IPS-11a (cell line): Measurements from ENCODE around the gene LANCL3.
"Not testable (repeated sequence)": the region's sequence is repeated elsewhere in the genome, so short reads cannot be mapped to it uniquely, and the experiment has no call there.

ENCODE experiments used
- H3K4me3 ChIP-seq: one replicate; pipeline ENCODE4 v1.5.1; 2013; ENCODE audit warnings: low read depth, low read length, control low read depth

The LANCL3 gene

DNA sequence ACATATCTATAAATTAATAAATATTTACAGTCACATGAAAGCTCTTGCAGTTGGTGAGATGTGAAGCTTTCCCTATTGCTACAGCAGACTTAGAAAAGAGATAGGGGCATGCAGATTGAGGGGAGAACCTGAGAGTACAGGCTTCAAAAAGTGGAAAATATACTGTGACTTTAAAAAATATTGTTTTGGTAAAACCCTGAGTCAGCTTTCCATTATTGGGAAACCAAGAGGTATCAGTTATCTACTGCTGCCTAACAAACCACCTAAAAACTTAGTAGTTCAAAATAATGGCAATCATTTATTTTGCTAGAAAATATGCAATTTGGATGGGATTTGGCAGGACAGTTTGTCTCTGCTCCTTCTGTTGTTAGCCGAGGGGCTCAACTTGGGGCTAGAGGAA, 38.3 kb downstream of the LANCL3 start:
- H3K4me3 ChIP-seq = no peak overlapping the region

DNA sequence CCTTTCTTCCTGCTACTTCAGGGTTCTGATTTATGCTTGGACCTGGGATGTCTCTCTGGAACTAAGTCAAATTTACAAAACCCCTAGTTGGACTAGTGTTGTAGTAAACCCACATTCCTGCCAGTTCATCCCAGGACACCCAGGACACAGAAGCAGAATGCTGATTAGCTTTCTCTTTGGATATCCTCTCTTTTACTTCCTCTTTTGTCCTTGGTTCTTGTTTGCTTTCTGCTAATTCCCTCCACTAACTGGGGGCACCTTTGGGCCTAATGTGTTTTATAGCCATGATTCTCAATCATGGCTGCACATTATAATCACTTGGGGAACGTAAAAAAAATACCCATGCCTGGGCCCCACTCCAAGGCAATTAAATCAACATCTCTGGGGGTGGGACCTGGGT, 42.5 kb downstream of the LANCL3 start:
- no peak overlapping the region for H3K4me3 ChIP-seq

DNA sequence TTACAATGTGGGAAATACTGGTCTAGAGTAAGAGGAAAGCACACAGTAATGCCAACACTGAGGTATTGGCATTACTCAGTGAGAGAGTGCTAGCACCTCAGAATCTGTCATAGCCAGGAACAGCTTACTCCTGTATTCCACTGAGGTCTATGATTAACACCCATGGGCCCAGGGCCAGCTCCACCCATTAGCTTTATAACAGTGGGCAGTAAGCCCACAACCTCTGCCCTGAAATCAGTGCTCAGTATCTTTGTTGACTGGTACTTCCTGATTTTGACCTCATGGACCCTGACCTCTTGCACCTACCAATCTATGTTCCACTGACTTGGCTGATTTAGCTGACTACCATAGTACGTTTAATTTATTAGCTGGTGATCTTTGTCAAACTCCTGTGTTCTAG, 56.1 kb downstream of the LANCL3 start:
- no peak overlapping the region for H3K4me3 ChIP-seq

DNA sequence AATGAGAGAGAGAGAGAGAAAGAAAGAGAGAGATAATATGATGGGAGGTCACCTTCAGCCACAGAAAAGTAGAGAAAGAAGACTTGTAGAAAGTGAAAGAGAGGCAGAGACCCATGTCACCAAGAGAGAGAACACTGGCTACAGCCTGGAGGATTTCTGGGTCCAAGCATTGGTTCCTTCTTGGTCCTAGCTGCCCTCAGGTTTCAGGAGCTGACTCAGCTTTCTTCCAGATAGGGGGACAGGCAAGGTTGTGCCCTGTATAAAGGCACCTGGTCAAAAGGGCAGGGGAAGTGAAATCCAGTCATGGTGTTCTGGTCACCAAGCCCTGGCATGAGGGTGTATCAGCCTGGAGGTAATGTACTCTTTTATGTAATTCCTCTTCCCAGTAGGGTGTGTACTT, 66.6 kb downstream of the LANCL3 start:
- H3K4me3 ChIP-seq = no peak overlapping the region

DNA sequence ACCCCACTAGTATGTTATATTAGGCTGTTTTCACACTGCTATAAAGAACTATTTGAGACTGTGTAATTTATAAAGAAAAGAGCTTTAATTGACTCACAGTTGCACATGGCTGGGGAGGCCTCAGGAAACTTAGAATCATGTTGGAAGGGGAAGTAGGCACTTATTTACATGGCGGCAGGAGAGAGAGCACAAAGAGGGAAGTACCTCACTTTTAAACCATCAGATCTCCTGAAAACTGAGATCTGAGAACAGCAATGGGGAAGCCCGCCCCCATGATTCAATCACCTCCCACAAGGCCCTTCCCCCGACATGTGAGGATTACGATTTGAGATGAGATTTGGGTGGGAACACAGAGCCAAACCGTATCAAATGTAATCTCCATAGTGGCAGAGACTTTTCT, 68.7 kb downstream of the LANCL3 start:
- H3K4me3 ChIP-seq = no peak overlapping the region

DNA sequence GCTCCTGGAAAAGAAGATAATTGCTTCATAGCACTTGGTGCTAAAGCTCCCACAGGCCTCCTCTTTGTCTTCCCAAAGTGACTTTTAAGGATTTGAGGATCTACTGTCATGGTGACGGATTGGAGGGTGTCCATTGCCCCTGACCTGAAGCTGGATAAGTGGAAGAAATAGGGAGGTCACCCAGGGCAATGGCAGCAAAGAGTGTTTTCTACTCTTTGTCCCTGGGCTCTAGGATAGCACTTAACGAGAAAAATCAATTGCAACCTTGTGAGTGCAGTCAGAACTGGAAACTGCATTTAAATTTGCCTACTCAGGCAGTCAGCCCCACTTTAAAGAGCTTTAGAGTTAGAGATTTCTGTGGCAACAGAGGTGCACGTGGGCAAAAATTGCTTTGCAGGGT, 70.4 kb downstream of the LANCL3 start:
- H3K4me3 ChIP-seq = no peak overlapping the region

DNA sequence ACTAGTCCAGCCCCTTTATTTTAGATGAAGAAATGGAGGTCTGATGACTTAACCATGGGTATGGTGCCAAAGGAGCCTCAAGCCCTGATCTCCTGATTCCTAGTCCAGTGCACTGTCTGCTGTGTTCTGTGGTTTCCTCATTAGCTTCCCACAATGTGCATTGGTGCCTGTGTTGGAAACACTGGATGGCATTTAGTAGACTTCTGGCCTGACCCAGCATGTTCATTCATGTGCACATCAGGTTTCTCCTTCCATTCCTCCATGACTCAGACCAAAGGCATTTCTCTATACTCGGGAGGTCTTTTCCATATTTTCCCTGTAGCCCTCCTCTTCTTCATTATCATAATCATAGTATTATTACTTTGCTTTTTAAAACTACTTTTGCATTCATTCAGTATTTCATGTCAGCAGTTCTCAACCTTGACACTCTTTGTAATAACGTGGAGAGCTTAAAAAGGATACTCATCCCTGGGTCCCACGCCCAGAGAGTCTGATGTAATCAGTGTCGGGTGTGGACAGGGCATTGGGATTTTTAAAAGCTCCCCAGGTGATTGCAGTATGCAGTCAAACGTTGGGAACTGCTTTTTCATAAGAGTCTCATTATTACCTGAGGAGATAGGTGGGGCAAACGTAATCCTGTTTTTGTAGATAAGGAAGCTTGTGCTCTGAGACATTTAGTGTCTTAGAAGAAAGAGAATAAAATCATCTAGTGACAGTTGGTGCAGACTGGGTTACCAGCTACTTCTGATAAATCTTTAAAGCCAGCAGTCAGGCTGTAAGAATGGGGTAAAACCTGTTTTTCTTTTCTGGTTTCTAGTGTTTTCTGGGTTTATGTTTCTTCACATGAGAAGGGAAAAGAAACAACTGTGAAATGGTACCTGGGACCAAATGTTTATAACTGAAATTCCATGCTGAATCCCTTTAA, 73.2 kb downstream of the LANCL3 start:
- no peak overlapping the region for H3K4me3 ChIP-seq

DNA sequence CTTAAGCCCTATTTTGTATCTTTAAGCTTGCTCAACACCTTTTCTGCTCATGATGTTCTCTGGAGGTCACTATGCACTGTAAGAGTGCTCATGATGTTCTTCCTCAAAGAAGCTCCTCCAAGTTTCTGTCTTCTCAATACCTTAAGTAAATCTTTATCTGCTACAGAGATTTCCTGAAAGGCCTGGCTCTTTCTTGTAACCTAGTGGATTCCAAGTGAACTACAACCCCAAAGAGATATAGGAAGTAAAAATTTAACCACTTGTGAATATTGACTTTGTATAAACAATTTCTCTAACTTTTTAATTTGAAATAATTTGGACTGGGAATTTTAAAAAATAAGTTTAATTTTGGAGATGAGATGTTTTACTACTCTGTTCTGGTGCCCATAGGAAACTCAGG, 74.8 kb downstream of the LANCL3 start:
- H3K4me3 ChIP-seq = no peak overlapping the region

DNA sequence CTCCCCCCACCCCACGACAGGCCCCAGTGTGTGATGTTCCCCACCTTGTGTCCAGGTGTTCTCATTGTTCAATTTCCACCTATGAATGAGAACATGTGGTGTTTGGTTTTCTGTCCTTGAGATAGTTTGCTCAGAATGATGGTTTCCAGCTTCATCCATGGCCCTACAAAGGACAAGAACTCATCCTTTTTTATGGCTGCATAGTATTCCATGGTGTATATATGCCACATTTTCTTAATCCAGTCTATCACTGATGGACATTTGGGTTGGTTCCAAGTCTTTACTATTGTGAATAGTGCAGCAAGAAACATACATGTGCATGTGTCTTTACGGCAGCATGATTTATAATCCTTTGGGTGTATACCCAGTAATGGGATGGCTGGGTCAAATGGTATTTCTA, 79.4 kb downstream of the LANCL3 start:
- H3K4me3 ChIP-seq = not testable (repeated sequence)

DNA sequence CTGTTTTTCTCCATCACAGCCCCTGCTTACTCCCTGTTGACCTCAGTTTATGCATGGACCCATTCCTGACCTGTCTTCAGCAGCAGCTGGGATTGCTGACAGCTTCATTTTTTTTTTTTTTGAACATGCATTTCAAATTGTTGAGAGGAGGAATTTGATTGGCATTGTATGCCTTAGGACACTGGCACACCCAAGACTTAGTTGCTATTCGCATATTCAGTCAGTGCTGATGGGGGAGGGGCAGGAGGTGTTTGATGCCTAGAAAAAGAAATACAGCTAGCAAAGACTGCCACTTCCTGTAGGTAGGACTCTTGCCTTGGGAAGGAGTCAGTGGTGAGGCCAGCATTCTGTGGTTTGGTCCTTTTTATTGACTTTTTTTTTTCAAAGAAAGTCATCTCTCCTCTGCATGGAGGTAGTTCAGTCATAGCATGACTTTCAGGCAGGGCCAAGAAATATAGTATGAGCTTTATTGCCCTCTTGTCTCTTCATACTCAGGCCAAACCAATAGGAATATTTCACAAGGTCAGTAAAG, 80.5 kb downstream of the LANCL3 start:
- H3K4me3 ChIP-seq = no peak overlapping the region

DNA sequence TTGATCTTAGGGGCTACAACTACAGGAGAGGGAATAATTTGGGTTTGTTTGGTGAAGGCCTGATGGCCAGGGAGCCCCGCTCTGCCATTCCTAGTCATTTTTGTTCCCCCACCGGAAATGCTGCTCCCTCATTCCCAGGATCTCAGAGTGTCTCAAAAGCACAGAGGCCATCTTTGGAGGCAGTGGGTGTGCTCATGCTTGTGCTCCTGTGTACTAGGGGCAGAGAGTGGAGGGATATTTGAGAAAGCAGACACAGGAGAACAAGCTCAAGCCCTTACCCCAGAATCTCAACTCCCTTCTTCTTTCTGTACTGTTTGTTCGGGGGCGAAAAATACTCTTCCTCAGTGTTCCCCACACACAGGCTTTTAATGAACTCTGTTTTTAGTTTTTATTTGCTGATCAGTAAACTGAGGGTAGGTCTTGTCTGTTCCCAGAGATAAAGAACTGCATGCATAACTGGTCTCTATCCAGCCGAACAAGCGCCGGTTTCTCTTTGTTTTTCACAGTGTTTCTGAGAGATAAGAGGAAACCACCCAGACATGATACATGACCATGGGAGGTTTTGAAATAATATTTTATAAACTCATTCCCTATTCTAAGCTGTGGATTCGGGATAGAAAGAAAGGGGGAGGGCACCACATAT, 81.2 kb downstream of the LANCL3 start:
- H3K4me3 ChIP-seq = no peak overlapping the region

DNA sequence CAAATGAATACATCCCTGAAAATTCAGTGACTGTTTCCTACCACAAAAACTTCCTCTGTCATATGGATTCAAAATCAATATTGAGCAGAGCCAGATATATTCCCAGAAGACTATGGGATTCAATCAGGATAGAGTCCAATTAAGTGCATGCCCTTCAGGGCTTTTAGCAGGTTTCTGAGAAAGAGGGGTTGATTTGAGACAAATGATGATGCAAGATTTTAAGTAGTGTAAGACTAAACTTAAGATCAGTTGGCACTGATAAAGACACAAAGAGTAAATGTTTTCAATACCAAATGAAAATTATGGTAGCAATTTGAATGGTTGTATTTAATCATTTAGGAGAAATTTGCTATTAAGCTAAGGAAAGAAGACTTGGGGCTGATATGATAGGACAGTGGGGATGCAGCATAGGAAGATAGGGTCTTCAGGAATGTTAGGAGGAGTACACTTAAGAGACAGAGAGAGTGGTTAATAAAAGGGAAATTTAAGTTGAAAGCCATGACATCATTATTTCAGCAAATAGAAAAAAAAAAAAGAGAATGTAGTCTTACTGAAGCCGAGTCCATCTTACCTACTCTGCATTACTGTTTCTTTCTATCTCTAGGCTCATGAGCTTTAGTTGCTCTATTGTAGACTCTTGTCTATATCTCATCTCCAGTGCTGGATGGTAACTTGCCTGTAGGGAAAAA, 82.1 kb downstream of the LANCL3 start:
- no peak overlapping the region for H3K4me3 ChIP-seq

DNA sequence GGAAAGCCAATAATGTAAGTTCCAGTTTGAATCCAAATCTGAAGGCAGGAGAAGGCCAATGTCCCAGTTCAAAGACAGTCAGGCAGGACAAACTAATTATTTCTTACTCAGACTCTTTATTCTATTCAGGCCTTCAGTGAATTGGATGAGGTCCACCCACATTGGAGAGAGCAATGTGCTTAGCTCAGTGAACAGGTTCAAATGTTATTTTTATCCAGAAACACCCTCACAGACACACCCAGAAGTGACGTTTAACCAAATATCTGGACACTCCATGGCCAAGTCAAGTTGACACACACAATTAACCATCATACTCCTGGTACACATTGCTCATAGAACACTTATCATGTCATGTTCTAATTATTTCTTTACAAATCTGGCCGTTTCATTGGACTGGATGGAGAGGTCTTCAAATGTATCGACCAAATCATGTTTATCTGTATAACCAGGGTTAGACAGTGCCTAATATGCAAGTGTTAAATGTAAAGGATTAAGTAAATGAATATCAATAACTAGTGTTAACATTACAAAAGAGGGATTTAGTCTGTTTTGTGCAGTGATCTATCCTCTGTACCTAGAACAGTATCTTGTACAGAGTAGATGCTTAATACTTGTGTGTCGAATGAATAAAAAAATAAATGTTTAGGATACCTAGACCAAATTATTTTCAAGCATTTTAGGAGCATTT, 87.0 kb downstream of the LANCL3 start:
- no peak overlapping the region for H3K4me3 ChIP-seq

DNA sequence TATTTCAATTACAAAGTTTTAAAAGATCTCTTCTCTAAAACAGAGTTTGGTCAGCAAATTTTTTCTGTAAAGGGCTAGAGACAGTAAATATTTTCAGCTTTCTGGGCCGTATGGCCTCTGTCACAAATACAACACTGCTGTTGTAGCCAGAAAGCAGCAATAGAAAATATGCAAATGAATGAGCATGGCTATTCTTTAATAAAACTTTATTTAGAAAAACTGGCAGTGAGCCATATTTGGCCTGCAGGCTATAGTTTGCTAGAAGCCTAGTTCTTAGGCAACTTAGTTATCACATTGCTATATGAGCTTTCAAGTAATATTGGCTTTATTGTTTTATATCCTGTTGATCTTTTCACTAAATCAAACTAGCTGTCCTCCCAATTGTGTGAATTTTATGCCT, 87.6 kb downstream of the LANCL3 start:
- H3K4me3 ChIP-seq = no peak overlapping the region

DNA sequence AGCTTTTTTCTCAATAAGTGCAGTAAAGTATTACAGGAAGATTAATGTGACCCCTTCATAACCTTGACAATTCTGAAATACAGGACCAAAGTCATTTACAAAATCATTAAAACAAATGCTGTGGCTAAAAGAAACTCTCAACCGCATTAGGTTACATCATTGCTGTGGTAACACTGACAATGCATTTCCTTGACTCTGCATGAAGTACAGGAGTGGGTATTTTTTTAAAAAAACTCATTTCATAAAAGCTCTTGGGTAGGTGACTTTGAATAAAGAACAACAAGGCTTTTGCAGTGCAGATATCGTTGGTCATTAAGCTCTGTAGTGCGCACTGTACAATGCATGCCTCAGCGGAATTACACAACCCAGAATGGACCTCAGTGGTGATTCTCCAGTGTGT, 90.7 kb downstream of the LANCL3 start:
- no peak overlapping the region for H3K4me3 ChIP-seq

DNA sequence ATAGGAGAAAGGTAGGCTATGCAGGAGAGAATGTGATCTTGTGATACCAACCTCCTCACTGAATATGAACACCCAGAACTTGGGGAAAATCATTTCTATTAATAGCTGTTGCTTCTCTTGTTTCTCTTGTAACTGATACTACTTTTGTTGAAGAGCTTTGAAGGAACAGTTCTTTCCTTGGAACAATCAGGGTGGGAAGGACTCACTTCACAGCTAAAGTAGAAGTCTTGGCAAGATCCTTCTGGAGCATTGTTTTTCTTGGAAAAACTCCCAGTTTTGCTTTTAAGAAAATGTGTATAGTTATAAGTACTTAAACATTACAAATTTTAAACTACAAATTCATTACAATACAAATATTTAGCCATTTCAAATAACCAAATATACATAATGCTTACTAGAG, 95.1 kb downstream of the LANCL3 start:
- H3K4me3 ChIP-seq = no peak overlapping the region

DNA sequence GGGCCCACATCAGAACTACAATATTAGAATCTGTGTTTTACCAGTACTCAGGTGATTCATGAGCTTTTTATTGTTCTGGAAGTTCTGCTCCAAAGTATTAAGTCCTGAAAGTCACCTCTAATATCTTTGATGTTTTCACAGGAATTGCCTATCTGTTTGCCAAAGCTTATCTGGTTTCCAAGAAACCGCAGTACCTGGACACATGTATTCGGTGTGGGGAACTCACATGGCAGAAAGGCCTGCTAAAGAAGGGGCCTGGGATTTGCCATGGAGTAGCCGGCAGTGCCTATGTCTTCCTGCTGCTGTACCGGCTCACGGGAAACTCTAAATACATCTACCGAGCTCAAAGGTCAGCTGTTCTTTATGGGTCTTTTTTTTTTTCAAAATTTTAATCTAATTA, 95.7 kb downstream of the LANCL3 start:
- no peak overlapping the region for H3K4me3 ChIP-seq

DNA sequence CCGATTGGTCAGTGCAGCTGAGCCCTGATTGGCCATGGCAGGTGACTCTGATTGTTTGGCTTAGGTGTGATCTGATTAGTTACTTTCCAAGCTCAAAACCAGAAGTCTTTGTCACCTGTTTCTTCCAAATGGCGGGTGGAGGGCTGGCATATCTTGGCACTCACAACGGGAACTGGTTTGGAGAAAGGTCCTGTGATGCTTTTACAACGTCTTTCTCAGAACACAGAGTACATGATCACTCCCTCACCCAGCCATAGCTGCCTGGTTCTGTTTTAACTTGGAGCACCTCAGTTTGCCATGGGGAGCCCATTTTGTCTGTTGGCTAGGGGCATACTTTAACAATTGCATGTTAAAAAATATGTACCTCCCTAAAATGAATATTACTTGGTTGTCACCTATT, 101.1 kb downstream of the LANCL3 start:
- H3K4me3 ChIP-seq = no peak overlapping the region

DNA sequence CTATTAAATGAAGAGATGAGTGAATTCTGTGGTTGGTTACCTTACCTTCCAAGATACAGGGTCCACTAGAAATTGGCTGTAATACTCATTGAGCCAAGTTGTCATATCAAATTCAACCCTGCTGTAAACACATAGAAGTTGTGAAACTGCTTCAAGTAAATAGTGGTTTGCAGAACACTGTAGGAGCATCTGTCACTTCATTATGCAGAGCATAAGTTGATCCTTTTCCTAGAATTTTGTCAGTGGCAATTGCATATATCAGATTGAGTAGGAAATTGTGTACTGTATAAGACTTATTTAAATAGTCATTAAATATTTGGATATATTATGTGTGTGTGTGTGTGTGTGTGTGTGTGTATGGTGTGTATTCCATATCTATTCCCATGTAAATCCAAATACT, 105.3 kb downstream of the LANCL3 start:
- H3K4me3 ChIP-seq = no peak overlapping the region

DNA sequence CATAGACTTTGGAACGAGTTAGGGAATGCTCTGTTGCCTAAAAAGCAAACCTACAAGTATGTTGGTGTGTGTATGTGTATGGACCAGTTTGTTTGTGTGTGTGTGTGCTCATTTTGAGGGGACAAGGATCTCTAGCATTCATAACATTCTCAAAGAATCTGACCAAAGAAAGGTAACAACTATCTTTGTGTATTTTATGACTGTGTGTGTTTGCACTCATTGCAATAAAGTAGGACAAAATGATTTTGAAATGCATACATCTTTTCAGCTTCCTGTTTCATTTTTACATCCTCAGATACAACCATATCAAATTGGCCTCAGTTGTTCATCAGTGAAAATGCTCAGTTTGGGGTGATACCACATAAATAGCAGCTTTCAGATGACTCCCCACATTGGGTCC, 105.8 kb downstream of the LANCL3 start:
- no peak overlapping the region for H3K4me3 ChIP-seq

DNA sequence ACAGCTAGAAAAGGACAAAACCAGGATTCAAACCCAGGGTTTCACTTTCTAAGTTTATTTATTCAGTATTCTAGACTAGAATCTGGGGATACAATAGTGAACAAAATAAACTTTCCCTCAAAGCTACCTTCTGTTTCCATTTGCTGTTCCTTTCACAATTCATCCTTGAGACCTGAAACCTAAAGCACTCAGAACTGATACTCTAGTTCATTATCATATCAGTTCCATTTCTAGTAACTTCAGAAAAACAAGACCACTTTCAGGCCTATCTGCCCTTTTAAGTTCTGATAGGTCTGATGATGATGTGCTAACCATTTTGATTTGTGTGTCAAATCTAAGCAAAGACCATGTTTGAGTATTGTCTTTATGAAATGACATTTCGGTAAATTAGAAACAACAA, 106.3 kb downstream of the LANCL3 start:
- no peak overlapping the region for H3K4me3 ChIP-seq
